Heart right ventricle (tissue), 16 donors: ENCODE measurements around the gene RPRML. TPM values are rescaled to one million over a fixed set of nuclear protein-coding genes. Genes with fewer than 3 reads are reported as not detected.
"Not testable (repeated sequence)": the region's sequence is repeated elsewhere in the genome, so short reads cannot be mapped to it uniquely, and the experiment has no call there.

Source experiments
- ATAC-seq, 8 donors: fragments of 200-7000 bp; cut with Tn5 transposase; one replicate each; pipeline ENCODE4 v1.9.1; 2020; ENCODE audit warnings: mild to moderate bottlenecking in 8 of 8, moderate library complexity in 8 of 8, moderate number of reproducible peaks in 1 of 8
- DNase-seq, 2 donors: peaks; one replicate each; pipeline ENCODE4 v3.0.0-alpha.2; 2020
- H3K27ac ChIP-seq, 10 donors: fragments of 200-600 bp; sonication (generic) in 2 of 10; one replicate each; pipeline versions ENCODE4 v1.5.0 to v1.8.0; 2020 to 2022; ENCODE audit warnings: mild to moderate bottlenecking in 3 of 10
- H3K27me3 ChIP-seq, 7 donors: fragments of 200-600 bp; one replicate each; pipeline ENCODE4 v1.8.0; 2021 to 2022; ENCODE audit warnings: mild to moderate bottlenecking in 2 of 7
- H3K36me3 ChIP-seq, 9 donors: fragments of 200-600 bp; sonication (generic) in 1 of 9; one replicate each; pipeline versions ENCODE4 v1.5.0 to v1.8.0; 2020 to 2022; ENCODE audit warnings: mild to moderate bottlenecking in 2 of 9
- H3K4me1 ChIP-seq, 9 donors: fragments of 200-600 bp; sonication (generic) in 1 of 9; one replicate each; pipeline versions ENCODE4 v1.5.0 to v1.8.0; 2020 to 2022; ENCODE audit warnings: mild to moderate bottlenecking in 4 of 9
- H3K4me3 ChIP-seq, 10 donors: fragments of 200-600 bp; sonication (generic) in 2 of 10; one replicate each; pipeline versions ENCODE4 v1.5.0 to v1.8.0; 2020 to 2022; ENCODE audit warnings: mild to moderate bottlenecking in 7 of 10, moderate library complexity in 2 of 10
- H3K9me3 ChIP-seq, 11 donors: fragments of 200-600 bp in 10 of 11; sonication (generic) in 2 of 11; one replicate each; pipeline versions ENCODE4 v1.5.0 to v1.8.0; 2013 to 2022; ENCODE audit warnings: mild to moderate bottlenecking in 2 of 11, control low read depth in 1 of 11, moderate library complexity in 1 of 11
- WGBS, 2 donors: extraction: QIAGEN DNeasy Blood & Tissue Kit; methylation state at CpG; one replicate each; pipeline ENCODE4 v1.1.7; 2013; ENCODE audit warnings: inconsistent platforms in 1 of 2; 5-methylcytosine and 5-hydroxymethylcytosine counted together
- intact Hi-C, 10 donors: fragments of 100-400 bp; cut with DNase I; formaldehyde crosslinking; loops; one replicate each; pipeline versions ENCODE4 v1.11.1 to v1.14.2; 2022
- long read RNA-seq, 3 donors: library from polyadenylated mRNA; unstranded; transcript quantifications; one replicate each; pipeline ENCODE4 v2.0.0, GENCODE V29; 2020 to 2021
- polyA plus RNA-seq, 2 donors: library from polyadenylated mRNA; stranded (reverse); fragments of 200-250 nt; gene quantifications; one replicate each; pipeline ENCODE4 v1.2.3, GENCODE V29; 2013
- total RNA-seq, 10 donors: library from RNA; stranded (reverse); fragmentation: NEBNext Ultra II Directional in 3 of 10; extraction: Animal tissue kit (Norgen Biotek cat#: 25700) in 3 of 10; gene quantifications; one replicate each; pipeline versions ENCODE4 v1.2.1 to v1.2.4, GENCODE V29; 2021 to 2023
- TF ChIP-seq, protein P1 (sequence below), 9 donors: fragments of 200-600 bp; sonication (generic) in 2 of 9; IDR thresholded peaks; one replicate each; pipeline versions ENCODE4 v1.5.0 to v1.8.0; 2021 to 2022; ENCODE audit warnings: antibody characterized with exemption in 9 of 9, mild to moderate bottlenecking in 5 of 9, moderate library complexity in 1 of 9
- donor health status: Arrhythmogenic right ventricular cardiomyopathy.
- donor health status: ischemic (EF 13 %, LVEDD 7.1; RV severe dilation, severe dysfunction).
- donor health status: healthy with polysubstance abuse.
- donor health status: DM: no; HTN: yes; CAD: no.
- donor health status: DM: no; HTN: no; CAD: no.
- donor health status: ischemic (EF 25% LVEDD 6.9; RV normal size, moderate dysfunction).
- donor health status: ischemic (EF 25% LVEDD 5.7; RV mildly dilated, moderate dysfunction).
- donor health status: healthy.
- donor health status: DM: yes; HTN: yes; CAD: no.
- donor health status: Ischemic cardiomyopathy.
- donor health status: ischemic (EF 35%, LVEDD 5.7; RV mildly dilated, moderate dysfunction).
- donor health status: nonischemic (EF 11% LVEDD 7.7; RV severe dilation, severe dysfunction).
- donor health status: DM: yes; HTN: yes; CAD: no.
- donor health status: PGD.
- donor health status: ischemic (EF 29% LVEDD 5.4; RV normal size, mild dysfunction).
- donor health status: nonischemic (EF 23%, LVEDD 6.1; RV moderate dilation, normal function).

RPRML gene
- total RNA-seq (under 1 TPM in 1 of 10 donors, not detected in 9; 0.37 TPM), polyA plus RNA-seq (under 1 TPM in 1 of 2 donors, not detected in 1; 0.38 TPM)
- long read RNA-seq, donor 1, partial matches to known transcripts = 0 of 1 reads
- long read RNA-seq, donor 1, other reads (novel, unspliced or antisense) = 0 of 1 reads
- long read RNA-seq, donor 2 = 0 reads
- long read RNA-seq, donor 3, partial matches to known transcripts = 0 of 1 reads
- long read RNA-seq, donor 3, other reads (novel, unspliced or antisense) = 0 of 1 reads

DNA sequence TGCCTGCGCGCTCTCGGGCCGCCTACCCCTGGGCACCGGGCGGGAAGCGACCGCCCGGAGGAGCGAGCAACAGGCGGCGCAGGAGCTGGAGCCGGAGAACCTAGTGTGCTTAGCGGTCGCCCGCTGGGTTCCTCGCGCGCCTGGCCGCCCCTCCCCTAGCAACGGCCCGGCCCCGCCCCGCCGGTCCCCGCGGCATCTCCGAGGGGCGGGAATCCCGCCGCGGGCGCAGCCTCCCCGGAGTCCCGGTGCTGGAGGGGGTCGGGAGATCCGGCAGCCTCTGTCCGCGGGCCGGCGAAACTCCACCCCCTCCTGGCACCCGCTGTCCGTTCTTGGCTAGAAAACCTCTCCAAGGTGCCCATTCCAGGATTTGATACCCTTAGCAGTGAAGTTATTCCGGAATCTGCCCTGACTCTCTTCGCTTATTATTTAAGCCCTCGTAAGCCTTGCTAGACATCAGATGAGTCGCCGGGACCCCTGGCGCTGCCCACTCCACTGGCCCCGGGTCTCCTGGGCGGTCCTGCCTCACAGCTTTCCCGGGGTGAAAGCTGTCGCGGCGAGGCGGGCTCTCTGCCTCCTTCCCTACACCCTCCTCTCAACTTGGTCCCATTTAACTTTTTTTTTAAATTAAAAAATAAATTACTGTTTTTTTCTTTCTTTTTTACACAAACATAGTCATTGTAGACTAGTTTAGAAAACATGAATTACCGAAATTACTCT, at the start of gene RPRML:
TSS of gene RPRML (minus strand) at position 107 of the 717 bp plus-strand sequence. CDS start 246 bp downstream, outside the sequence.
- Histone ChIP-seq H3K4me1 (peaks cover 5 to 36% (median 19%) of the 10 kb centered on the region in 9 donors), H3K4me3 (peak within 1 kb of the TSS; percentile 49 to 66 (median 59)), H3K9me3 (no peaks in the 10 kb centered on the region), H3K27me3 (peaks cover 0 to 51% (median 31%) of the 10 kb centered on the region in 7 donors), H3K36me3 (no peaks in the 10 kb centered on the region), H3K27ac (no peak within 1 kb of the TSS)
- peak in 1 of 2 donors; percentile 41 for DNase-seq
- ATAC-seq = peak; percentile 58 to 76 (median 68)
- intact Hi-C loops = no loop called here
- TF ChIP-seq, protein P1, sequence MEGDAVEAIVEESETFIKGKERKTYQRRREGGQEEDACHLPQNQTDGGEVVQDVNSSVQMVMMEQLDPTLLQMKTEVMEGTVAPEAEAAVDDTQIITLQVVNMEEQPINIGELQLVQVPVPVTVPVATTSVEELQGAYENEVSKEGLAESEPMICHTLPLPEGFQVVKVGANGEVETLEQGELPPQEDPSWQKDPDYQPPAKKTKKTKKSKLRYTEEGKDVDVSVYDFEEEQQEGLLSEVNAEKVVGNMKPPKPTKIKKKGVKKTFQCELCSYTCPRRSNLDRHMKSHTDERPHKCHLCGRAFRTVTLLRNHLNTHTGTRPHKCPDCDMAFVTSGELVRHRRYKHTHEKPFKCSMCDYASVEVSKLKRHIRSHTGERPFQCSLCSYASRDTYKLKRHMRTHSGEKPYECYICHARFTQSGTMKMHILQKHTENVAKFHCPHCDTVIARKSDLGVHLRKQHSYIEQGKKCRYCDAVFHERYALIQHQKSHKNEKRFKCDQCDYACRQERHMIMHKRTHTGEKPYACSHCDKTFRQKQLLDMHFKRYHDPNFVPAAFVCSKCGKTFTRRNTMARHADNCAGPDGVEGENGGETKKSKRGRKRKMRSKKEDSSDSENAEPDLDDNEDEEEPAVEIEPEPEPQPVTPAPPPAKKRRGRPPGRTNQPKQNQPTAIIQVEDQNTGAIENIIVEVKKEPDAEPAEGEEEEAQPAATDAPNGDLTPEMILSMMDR (IDR thresholded peaks at IDR 0.05) = peak in 1 of 9 donors; percentile 10
- WGBS, 2 donors = 1% methylated on average over 34 to 57 of the region's 57 CpGs

DNA sequence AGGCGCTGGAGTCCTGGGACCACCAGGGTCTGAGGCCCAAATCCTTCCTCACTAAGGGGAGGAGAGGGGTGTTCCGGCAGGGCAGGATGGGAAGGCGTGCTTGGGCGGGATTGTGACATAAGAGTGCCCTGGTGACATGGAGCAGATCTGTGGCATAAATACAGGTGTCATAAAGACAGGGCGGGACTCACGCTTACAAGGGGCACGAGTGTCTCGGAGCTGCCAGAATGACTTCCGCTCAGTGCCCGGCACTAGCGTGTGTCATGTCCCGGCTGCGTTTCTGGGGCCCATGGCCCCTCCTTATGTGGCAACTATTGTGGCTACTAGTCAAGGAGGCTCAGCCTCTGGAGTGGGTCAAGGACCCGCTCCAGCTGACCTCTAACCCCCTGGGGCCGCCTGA, 37.9 kb upstream of the RPRML start:
- H3K4me1 ChIP-seq, H3K36me3 ChIP-seq, intact Hi-C loops, ATAC-seq, H3K27me3 ChIP-seq, H3K27ac ChIP-seq, H3K9me3 ChIP-seq, H3K4me3 ChIP-seq, DNase-seq: not testable (repeated sequence)
- 98 to 99% methylated on average over 11 of the region's 15 CpGs for WGBS, 2 donors

DNA sequence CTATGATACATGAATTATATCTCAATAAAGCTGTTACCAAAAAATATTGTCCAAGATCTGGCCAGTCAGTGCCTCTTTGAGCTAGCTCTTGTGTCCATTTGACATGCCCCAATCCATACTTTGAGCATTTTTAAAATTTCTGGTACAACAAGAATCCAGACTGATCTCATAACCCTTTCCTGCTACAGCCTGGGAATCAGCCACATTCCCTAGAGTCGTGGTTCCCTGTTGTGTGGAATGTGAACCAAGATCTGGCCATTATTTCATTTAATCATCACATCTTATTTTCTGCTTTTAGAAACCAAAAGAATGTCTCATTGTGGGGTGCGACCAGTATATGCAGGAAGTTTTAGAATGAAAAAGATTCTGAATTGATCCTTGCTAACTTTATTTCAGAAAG, 34.3 kb upstream of the RPRML start:
- TF ChIP-seq, protein P1 (IDR thresholded peaks at IDR 0.05) = no peak
- H3K4me3 ChIP-seq = no peak overlapping the region
- DNase-seq (no peak), ATAC-seq (no peak)
- WGBS, 2 donors = 79 to 82% methylated on average over 2 of the region's 2 CpGs
- no peaks in the 10 kb centered on the region for H3K27me3 ChIP-seq
- peaks cover 0 to under 1% (median 0%) of the 10 kb centered on the region in 9 donors for H3K36me3 ChIP-seq
- no peak overlapping the region for H3K27ac ChIP-seq
- H3K4me1 ChIP-seq = peaks cover 0 to 7% (median 0%) of the 10 kb centered on the region in 9 donors
- H3K9me3 ChIP-seq = no peaks in the 10 kb centered on the region
- intact Hi-C loops = no loop called here

DNA sequence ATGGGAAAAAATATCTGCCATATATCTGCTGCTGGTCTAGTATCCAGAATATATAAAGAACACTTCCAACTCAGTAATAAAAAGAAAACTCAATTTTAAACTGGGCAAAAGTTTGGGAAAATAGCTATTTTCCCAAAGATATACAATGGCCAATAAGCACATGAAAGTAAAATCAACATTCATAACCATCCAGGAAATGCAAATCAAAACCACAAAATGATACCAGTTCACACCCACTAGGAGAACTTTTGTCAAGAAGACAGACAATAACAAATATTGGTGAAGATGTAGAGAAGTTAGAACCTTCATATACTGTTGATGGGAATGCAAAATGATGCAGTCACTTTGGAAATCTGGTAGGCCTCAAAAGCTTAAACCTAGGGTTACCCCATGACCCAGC, 33.4 kb upstream of the RPRML start:
- intact Hi-C loops = no loop called here

More for the DNA sequence above, 33.4 kb upstream of the RPRML start:
- Histone ChIP-seq H3K27me3 (no peaks in the 10 kb centered on the region), H3K36me3 (no peaks in the 10 kb centered on the region), H3K4me1 (peaks cover 0 to 7% (median 0%) of the 10 kb centered on the region in 9 donors), H3K4me3 (no peak overlapping the region), H3K27ac (no peak overlapping the region), H3K9me3 (no peaks in the 10 kb centered on the region)
- DNase-seq (no peak), ATAC-seq (no peak)
- TF ChIP-seq, protein P1 (IDR thresholded peaks at IDR 0.05) = no peak
